Central memory CD4-positive, alpha-beta T cell (primary cell): ENCODE measurements around the gene PDE4C.

ENCODE experiments used
- DNase-seq: peaks from one replicate; pipeline ENCODE4 v3.0.0; 2022
- total RNA-seq, 3 experiments: gene quantifications; one replicate each; lab custom pipeline; 2026; lab: John Stamatoyannopoulos, UW

Gene PDE4C
- total RNA-seq, result 0 to 0.19 (median 0) reads per million in 3 experiments

GRCh38 chr19:18225702-18226468 lies at the start of gene PDE4C:
Gene PDE4C (minus strand): TSS chr19:18226438. CDS start chr19:18226415, 23 bp downstream.
- no peak for DNase-seq

- DNase-seq, result peak; percentile 61
Measured at GRCh38 chr19:18274781-18275356, 48.6 kb upstream of the PDE4C start.

GRCh38 chr19:18274219-18274780 lies 48.1 kb upstream of the PDE4C start, which contains the start of gene IQCN:
Gene IQCN (minus strand): TSS chr19:18274452. CDS start chr19:18269478, 4,974 bp downstream.
- no peak for DNase-seq

DNA sequence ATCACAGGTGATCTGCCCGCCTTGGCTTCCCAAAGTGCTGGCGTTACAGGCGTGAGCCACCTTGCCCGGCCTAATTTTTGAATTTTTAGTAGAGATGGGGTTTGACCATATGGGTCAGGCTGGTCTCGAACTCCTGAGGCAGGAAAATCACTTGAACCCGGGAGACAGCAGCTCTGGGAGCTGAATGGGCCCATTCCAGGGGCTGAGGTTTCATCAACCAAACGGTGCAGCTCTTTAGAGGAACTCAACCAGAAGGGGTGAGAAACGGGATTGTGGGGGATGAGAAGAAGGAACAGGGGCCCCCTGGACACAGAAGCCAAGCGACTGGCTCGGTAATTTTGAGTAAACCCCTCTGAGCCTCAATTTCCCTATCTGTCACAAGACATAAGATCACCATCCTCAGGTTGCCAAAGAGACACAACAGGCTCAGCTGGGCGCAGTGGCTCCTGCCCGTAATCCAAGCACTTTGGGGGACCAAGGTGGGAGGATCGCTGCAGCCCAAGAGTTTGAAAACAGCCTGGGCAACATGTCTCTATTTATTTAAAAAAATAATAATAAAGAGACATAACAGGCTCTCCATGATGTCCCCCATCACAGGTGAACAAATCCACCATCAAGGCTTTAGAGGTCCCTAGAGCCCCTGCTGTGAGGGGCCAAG lies 47.5 kb upstream of the PDE4C start:
- DNase-seq, result peak; percentile 35

DNA sequence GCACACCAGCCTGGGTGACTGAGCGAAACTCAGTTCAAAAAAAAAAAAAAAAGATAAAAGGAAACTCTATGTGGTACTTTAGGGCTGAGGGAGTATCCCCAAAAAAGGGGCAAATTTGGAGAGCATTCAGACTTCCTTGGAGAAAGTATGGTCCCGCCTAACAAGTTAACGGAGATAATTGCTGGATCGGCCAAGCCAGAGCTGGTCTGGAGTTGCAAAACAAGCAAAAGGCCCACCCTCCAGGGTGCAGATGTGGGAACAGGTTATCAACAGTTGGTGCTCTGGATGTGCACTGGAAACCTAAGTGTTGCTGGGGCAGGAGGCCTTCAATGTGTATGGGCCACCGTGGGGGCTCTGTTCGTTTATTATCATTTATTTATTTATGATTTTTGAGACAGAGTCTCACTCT lies 45.2 kb upstream of the PDE4C start:
- no peak for DNase-seq

DNA sequence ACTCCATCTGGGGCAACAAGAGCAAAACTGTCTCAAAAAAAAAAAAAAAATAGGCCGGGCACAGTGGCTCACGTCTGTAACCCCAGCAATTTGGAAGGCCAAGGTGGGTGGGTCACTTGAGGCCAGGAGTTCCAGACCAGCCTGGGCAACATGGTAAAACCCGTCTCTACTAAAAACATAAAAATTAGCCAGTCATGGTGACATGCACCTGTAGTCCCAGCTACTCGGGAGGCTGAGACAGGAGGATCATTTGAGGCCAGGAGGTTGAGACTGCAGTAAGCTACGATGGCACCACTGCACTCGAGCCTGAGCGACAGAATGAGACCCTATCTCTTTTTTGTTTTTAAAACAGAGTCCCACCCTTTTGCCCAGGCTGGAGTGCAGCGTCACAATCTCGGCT lies 44.1 kb upstream of the PDE4C start:
- no peak for DNase-seq

DNA sequence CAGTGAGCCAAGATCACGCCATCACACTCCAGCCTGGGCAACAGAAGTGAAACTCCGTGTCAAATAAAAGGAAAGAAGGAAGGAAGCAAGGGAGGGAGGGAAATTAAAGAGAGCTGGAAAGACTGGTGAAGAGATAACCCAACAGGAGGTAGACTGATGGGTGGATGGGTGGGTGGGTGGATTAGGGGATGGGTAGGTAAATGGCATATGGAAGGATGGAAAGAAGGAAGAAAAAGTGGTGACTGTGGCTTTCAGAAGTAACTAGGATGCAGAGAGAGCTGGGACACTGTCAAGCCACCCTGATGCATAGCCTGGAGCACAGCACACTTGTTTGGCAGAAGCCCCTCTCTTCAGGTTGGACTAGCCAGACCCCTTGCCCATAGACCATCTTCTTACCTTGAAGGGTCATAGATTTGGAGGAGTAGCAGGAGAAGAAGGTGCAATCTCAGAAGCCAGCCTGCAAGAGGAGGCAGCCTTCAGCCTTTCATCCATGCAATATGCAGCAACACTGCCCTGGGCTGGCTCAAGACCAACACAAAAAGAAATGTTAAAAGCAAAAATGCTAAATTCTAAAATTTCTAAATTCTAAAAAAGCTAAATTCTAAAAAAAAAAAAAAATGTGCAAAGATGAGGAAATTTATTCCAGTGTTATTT lies 43.0 kb upstream of the PDE4C start:
- DNase-seq, result no peak

- DNase-seq, result no peak
Measured at GRCh38 chr19:18266771-18267686, 40.8 kb upstream of the PDE4C start.

- no peak for DNase-seq
Measured at GRCh38 chr19:18265582-18265981, 39.3 kb upstream of the PDE4C start.

DNA sequence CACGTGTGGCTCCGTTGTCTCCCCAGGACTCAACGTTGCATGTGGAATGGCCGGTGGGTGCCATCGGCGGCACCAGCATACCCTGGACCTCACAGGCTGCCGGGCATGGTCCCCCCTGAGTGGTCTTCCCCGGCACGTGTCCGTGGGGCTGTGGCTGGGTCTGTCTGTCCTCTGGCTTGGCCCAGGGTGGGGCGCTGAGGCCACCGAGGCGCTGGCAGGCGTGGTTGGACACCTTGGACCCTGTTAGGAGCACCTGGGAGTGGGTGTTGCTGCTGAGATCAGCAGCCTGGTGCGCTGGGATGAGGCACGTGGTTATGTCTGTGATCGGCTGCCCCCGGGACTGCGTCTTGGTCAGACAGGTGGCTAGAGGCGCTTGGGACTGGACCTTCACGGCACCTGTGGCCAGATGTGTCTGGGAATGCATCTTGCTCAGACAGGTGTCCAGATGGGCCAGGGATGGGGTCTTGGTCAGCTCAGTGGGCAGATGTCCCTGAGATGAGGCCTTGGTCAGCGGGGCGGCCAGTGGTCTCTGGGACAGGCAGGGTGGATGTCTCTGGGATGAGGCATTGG lies 38.8 kb upstream of the PDE4C start:
- no peak for DNase-seq

- DNase-seq, result no peak
Measured at GRCh38 chr19:18264137-18264854, 38.1 kb upstream of the PDE4C start.

DNA sequence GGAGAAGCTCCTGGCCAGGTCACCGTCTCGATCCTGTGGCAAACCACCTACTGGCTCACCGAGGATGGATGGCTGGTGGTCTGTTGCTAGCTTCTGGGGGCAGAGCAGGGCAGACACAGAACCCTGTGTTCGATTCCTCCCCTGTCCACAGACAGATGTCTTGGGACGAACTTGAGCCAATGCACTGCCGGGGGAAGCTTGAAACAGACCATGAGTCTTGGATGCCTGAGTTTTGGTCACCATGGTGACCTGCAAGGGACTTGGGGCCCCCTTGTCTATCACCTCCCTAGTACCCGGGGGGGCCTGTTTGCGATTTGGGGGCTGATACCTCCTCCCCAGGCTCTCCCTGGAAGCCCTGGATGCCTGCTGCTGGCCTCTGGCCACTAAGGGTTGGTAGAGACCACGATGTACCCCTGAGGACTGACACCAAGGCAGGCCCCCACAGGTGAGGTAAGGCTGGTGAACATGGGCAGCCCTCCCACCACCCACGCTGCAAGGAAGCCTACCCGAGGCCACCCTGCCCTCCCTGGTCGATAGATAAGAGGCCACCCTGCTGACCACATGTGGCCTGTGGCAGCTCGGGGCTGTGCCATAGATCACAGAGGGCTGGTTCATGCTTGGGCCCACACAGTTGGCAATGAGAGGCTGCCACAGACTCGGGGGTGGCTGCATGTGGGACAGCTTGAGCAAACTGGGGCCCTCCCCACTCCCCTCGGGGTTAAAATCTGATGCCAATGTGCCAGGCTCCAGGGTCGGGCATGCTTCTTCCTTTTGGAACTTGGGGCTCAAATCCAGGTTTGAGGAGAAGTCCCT lies 37.3 kb upstream of the PDE4C start:
- DNase-seq, result no peak

DNA sequence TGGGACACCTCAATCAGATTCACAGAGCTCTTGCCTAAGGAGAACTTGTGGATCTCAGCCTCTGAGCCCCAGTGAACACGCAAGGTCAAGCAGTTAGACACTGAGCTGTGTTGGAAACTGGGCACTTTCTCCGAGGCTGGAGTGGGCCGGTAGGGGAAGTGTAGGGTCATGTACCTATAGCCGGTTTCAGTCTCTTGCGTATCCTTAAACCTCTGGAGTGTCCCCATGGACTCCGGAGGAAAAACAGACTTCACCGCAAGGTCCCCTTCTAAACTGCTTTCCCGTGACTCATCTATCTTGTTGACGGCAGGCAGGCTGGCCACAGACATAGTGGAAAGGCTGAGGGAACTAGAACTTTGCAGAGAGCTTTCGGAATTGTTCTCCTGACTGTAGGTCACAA lies 36.7 kb upstream of the PDE4C start:
- no peak for DNase-seq

DNA sequence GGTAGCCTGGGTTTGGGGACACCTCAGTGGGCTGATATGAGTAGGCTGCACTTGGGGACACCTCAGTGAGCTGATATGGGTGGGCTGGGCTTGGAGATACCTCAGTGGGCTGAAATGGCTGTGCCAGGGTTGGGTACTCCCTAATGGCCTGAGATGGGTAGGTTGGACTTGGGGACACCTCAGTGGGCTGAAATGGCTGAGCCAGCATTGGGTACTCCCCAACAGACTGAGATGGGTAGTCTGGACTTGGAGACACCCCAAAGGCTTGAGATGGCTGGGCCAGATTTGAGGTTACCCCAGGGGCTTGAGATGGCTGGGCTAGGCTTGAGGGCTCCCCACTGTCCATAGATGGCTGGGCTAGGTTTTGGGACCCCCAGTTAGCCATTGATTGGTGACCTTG lies 35.9 kb upstream of the PDE4C start:
- no peak for DNase-seq

GRCh38 chr19:18261474-18261873 lies 35.2 kb upstream of the PDE4C start:
- no peak for DNase-seq

GRCh38 chr19:18259893-18260292 lies 33.7 kb upstream of the PDE4C start:
- DNase-seq, result no peak

DNA sequence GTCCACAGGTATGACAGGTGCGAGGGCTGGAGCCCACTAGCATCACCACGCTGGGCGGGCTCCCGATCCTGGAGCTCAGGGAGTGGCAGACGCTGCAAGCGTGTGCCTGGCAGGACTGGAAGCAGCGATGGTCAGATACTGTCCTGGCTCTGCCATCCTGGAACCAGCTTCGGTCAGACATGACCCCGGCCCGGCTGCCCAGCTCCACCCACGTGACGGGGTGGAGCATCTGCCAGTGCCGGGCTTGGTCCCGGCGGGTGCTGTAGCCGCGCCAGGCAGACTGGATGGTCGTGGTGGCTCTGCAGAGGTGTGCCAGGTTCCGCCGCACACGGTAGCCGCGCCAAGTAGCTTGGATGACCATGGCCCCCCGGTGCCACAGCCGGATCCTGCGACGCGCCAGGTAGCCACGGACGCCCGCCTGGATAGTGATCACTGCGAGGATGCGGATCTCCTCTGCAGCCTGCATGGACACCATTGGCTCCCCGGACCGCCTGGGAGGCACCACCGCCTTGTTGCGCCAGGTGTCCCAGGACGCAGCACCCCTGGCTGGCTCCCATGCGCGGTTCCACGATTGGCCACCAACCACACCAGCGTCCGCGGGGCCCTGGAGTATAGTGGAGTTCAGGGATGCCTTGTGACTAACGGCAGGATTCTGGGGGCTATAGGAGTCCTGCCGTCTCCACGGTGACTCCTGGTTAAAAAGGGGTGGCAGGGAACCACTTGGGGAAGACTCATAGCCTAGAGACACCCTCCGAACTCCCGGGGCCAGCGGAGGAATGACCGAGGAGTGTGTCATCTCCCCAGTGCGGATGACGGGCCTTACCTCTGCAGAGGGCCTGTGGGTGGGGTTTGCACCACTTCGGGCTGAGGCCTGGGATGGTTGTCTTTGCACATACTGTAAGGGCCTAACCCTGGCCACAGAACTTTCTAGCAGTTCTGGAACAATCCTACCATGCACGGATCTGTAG lies 31.5 kb upstream of the PDE4C start:
- DNase-seq, result no peak
